Hepatocyte (in vitro differentiated cells): ENCODE data around the gene MACROD2. TPM values are rescaled to one million over a fixed set of nuclear protein-coding genes. Genes with fewer than 3 reads are reported as not detected.

ENCODE experiments used
- DNase-seq: peaks from one replicate; pipeline ENCODE4 v3.0.0-alpha.2; 2016; ENCODE audit warnings: low spot score
- H2AFZ ChIP-seq: fragments of 200-600 bp; sonication (generic); 2 replicates; pipeline ENCODE4 v1.6.0; 2016; ENCODE audit warnings: antibody characterized with exemption, mild to moderate bottlenecking
- H3K27ac ChIP-seq: fragments of 200-600 bp; sonication (generic); 2 replicates; pipeline ENCODE4 v1.5.1; 2016; ENCODE audit warnings: mild to moderate bottlenecking
- H3K27me3 ChIP-seq: fragments of 200-600 bp; sonication (generic); 2 replicates; pipeline ENCODE4 v1.6.1; 2016
- H3K36me3 ChIP-seq: fragments of 200-600 bp; sonication (generic); replicated peaks from 2 replicates; pipeline ENCODE4 v1.5.1; 2016; ENCODE audit warnings: low read depth; ENCODE audit not compliant: insufficient read depth
- H3K4me1 ChIP-seq: fragments of 200-600 bp; sonication (generic); 2 replicates; pipeline ENCODE4 v1.5.1; 2016; ENCODE audit warnings: mild to moderate bottlenecking, moderate library complexity; ENCODE audit not compliant: insufficient read depth
- H3K4me2 ChIP-seq: fragments of 200-600 bp; sonication (generic); 2 replicates; pipeline ENCODE4 v1.6.0; 2016
- H3K4me3 ChIP-seq: fragments of 200-600 bp; sonication (generic); 2 replicates; pipeline ENCODE4 v1.5.1; 2016; ENCODE audit warnings: mild to moderate bottlenecking
- H3K79me2 ChIP-seq: fragments of 200-600 bp; sonication (generic); 2 replicates; pipeline ENCODE4 v1.6.0; 2017; ENCODE audit warnings: mild to moderate bottlenecking
- H3K9me2 ChIP-seq: fragments of 200-600 bp; sonication (generic); replicated peaks from 2 replicates; pipeline ENCODE4 v1.6.0; 2017; ENCODE audit warnings: mild to moderate bottlenecking; ENCODE audit not compliant: insufficient read depth
- H3K9me3 ChIP-seq: fragments of 200-600 bp; sonication (generic); 2 replicates; pipeline ENCODE4 v1.5.1; 2016; ENCODE audit warnings: low read depth, mild to moderate bottlenecking
- H4K20me1 ChIP-seq: fragments of 200-600 bp; sonication (generic); 2 replicates; pipeline ENCODE4 v1.6.0; 2016; ENCODE audit warnings: mild to moderate bottlenecking; ENCODE audit not compliant: insufficient read depth, poor library complexity, severe bottlenecking
- EZH2 ChIP-seq: fragments of 200-600 bp; sonication (generic); IDR thresholded peaks from 2 replicates; pipeline ENCODE4 v1.6.1; 2016; ENCODE audit warnings: antibody characterized with exemption, mild to moderate bottlenecking, borderline replicate concordance
- EZH2phosphoT487 ChIP-seq: fragments of 200-600 bp; sonication (generic); IDR thresholded peaks from one replicate; pipeline ENCODE4 v1.6.1; 2018; ENCODE audit warnings: antibody characterized with exemption, mild to moderate bottlenecking, low read depth, moderate library complexity; ENCODE audit not compliant: unreplicated experiment, severe bottlenecking
- WGBS: methylation state at CpG from one replicate; pipeline ENCODE4 v1.1.6; 2016; ENCODE audit warnings: low lambda C conversion rate; ENCODE audit errors: missing lambda C conversion rate; 5-methylcytosine and 5-hydroxymethylcytosine counted together
- polyA plus RNA-seq: library from polyadenylated mRNA; unstranded; fragments of >200 nt; fragmentation: Nextera tagmentation; extraction: Ambion mirVana; gene quantifications from 2 replicates; pipeline ENCODE4 v1.2.1, GENCODE V29; 2016
- total RNA-seq: library from RNA; depleted of rRNA; stranded (reverse); fragments of >200 nt; gene quantifications from 2 replicates; pipeline ENCODE4 v1.2.3, GENCODE V29; 2014
- TF ChIP-seq, protein P1 (sequence below): fragments of 200-600 bp; sonication (generic); IDR thresholded peaks from 2 replicates; pipeline ENCODE4 v1.5.1; 2016; ENCODE audit warnings: antibody characterized with exemption, mild to moderate bottlenecking; ENCODE audit not compliant: poor library complexity

Gene MACROD2
- total and polyA plus RNA-seq, 2 experiments from 2014 or later, result 2.4 to 3.1 TPM

DNA sequence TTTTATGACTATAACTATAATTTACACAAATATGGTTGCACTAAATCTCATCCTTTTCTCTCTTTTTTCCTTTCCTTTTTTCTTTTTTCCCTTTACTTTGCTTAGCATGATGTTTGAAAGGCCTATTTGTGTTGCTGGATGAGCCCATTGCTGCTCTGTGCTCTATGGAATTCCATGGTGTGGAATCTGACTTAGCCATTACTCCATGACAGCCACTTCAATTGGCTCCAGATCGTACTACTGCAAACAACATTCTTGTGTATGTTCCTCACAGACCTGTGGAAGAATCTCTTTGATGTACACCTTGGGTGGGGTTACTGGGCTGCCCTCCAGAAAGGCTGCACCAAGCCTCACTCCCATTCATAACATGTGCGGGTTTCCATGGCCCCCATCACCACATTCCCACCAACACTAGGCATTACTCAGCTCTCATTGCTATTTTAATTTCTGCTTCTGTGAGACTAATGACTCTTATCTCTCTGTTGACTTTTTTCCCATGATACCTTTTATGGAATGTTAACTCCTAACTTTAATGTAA lies 1598.9 kb downstream of the MACROD2 start:
- no peak overlapping the region for H2AFZ ChIP-seq
- H3K27ac ChIP-seq, result no peak overlapping the region
- WGBS, result 64% methylated on average over 2 of the region's 2 CpGs
- H3K36me3 ChIP-seq, result no peaks in the 10 kb centered on the region
- H4K20me1 ChIP-seq, result no peaks in the 10 kb centered on the region
- no peak for DNase-seq
- H3K79me2 ChIP-seq, result no peaks in the 10 kb centered on the region
- TF ChIP-seq, protein P1, sequence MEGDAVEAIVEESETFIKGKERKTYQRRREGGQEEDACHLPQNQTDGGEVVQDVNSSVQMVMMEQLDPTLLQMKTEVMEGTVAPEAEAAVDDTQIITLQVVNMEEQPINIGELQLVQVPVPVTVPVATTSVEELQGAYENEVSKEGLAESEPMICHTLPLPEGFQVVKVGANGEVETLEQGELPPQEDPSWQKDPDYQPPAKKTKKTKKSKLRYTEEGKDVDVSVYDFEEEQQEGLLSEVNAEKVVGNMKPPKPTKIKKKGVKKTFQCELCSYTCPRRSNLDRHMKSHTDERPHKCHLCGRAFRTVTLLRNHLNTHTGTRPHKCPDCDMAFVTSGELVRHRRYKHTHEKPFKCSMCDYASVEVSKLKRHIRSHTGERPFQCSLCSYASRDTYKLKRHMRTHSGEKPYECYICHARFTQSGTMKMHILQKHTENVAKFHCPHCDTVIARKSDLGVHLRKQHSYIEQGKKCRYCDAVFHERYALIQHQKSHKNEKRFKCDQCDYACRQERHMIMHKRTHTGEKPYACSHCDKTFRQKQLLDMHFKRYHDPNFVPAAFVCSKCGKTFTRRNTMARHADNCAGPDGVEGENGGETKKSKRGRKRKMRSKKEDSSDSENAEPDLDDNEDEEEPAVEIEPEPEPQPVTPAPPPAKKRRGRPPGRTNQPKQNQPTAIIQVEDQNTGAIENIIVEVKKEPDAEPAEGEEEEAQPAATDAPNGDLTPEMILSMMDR, result no peak
- TF ChIP-seq EZH2phosphoT487, result no peak
- no peak for TF ChIP-seq EZH2
- H3K4me3 ChIP-seq, result no peak overlapping the region
- no peaks in the 10 kb centered on the region for H3K27me3 ChIP-seq
- H3K4me1 ChIP-seq, result no peaks in the 10 kb centered on the region
- H3K9me3 ChIP-seq, result no peaks in the 10 kb centered on the region
- no peaks in the 10 kb centered on the region for H3K9me2 ChIP-seq
- H3K4me2 ChIP-seq, result no peak overlapping the region

DNA sequence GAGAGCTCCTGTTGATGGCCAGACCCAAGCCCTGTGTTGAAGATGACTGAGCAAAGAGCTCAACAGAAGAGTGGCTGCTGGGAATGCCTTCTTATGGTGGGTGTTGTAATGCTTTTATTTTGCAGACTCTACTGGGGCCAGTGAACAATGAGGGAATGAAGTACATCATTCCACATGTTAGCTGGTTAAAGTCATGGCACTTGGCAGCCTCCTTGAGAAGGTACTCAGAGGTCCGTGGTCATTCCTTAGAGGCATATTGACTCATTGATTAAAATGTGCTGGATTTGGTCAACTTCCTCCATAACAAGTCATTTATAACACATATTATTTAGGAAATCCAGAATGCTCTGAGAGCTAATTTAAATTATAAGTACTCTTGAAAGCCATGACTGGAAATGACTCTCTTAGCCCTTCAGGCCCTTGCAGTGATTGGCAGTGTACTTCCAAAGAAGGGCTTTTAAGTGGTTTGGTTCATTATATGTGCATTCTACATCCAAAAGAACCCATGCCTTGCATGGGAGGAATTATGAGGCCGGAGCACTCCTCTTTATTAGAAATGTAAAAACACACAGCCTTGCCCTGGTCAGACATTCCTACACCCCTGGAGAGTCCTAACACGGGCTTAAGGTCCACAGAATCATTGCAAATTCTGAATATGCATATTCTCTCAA lies 1601.0 kb downstream of the MACROD2 start:
- no peak overlapping the region for H3K27ac ChIP-seq
- H3K4me1 ChIP-seq, result no peaks in the 10 kb centered on the region
- H3K4me3 ChIP-seq, result no peak overlapping the region
- WGBS, result 84% methylated on average over 3 of the region's 3 CpGs
- no peaks in the 10 kb centered on the region for H3K27me3 ChIP-seq
- H3K79me2 ChIP-seq, result no peaks in the 10 kb centered on the region
- no peak overlapping the region for H3K4me2 ChIP-seq
- H3K9me3 ChIP-seq, result no peaks in the 10 kb centered on the region
- no peaks in the 10 kb centered on the region for H3K36me3 ChIP-seq
- DNase-seq, result no peak
- TF ChIP-seq EZH2 (no peak), EZH2phosphoT487 (no peak)
- TF ChIP-seq, protein P1, result no peak
- no peak overlapping the region for H2AFZ ChIP-seq
- no peaks in the 10 kb centered on the region for H3K9me2 ChIP-seq
- H4K20me1 ChIP-seq, result no peaks in the 10 kb centered on the region

DNA sequence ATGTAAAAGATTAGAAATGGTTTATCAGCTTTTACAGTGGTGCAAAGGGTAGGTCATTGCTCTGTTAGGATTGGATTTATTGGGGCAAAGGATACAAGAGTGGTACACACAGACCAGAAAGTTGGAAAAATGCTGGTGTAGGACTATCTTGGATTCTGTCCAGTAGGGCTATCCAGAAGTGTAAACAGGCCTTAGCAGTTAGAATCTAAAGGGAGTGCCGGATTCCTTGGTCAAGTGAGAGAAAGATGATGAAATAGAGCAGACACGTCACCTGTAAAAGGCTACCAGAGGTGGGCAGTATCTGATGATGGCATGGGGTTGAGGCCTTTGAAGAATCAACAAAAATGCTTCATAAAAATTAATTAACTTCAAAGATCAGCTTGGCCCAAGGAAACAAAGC lies 1602.0 kb downstream of the MACROD2 start:
- peak; percentile 28 for DNase-seq
- no peaks in the 10 kb centered on the region for H3K79me2 ChIP-seq
- no peaks in the 10 kb centered on the region for H4K20me1 ChIP-seq
- TF ChIP-seq EZH2phosphoT487 (no peak), EZH2 (no peak)
- TF ChIP-seq, protein P1, result no peak
- 71% methylated on average over 2 of the region's 2 CpGs for WGBS
- H3K27ac ChIP-seq, result peak overlapping the region; percentile 39
- no peak overlapping the region for H3K4me2 ChIP-seq
- H3K4me1 ChIP-seq, result no peaks in the 10 kb centered on the region
- no peaks in the 10 kb centered on the region for H3K9me2 ChIP-seq
- no peak overlapping the region for H2AFZ ChIP-seq
- no peak overlapping the region for H3K4me3 ChIP-seq
- no peaks in the 10 kb centered on the region for H3K9me3 ChIP-seq
- no peaks in the 10 kb centered on the region for H3K27me3 ChIP-seq
- no peaks in the 10 kb centered on the region for H3K36me3 ChIP-seq
